GM20431 (cell line): ENCODE measurements around the gene NELFB.

ENCODE experiments used
- in situ Hi-C: fragments of 300-500 bp; cut with MseI, MboI; formaldehyde crosslinking; loops from one replicate; pipeline ENCODE4 v1.15.0; 2020; ENCODE audit warnings: low sequenced_read_pairs; ENCODE audit not compliant: unreplicated experiment

Gene NELFB

DNA sequence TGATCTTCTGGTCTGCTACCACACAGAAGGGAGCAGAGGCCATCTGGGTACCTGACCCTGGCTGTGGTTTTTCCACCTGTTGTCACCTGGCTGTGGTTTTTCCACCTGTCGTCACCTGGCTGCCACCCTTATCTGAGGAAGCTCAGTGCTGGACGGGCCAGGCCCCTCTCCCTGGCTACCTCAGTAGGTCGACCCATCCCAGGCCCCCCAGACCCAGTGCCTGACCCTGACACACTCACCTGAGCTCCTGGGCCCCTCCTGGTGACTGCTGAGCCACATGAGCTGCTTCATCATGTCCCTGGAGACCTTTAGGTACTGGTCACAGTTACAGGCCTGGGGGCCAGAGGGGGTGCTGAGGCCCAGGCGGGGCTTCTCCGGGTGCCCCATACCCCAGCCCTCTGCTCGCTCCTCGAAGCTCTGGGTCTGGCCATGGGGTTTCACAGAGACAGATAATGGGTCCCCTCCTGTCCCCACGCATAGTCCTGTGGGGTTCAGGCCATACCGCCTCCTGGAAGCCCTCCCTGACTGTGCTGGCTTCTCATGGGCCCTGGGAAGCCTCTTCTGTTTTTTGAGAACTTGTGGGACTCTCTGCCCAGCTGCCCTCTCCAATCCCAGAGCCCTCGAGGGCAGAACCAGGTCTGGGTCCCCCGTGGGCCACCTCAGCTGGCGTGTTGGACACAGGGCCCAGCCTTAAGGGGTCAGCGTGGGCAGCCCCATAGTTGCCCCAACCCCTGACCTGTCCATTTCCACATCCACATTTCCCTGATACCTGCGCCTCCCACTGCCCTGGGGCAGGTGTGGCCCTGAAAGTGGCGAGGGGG lies 54.5 kb downstream of the NELFB start:
- in situ Hi-C loops, result no loop called here

DNA sequence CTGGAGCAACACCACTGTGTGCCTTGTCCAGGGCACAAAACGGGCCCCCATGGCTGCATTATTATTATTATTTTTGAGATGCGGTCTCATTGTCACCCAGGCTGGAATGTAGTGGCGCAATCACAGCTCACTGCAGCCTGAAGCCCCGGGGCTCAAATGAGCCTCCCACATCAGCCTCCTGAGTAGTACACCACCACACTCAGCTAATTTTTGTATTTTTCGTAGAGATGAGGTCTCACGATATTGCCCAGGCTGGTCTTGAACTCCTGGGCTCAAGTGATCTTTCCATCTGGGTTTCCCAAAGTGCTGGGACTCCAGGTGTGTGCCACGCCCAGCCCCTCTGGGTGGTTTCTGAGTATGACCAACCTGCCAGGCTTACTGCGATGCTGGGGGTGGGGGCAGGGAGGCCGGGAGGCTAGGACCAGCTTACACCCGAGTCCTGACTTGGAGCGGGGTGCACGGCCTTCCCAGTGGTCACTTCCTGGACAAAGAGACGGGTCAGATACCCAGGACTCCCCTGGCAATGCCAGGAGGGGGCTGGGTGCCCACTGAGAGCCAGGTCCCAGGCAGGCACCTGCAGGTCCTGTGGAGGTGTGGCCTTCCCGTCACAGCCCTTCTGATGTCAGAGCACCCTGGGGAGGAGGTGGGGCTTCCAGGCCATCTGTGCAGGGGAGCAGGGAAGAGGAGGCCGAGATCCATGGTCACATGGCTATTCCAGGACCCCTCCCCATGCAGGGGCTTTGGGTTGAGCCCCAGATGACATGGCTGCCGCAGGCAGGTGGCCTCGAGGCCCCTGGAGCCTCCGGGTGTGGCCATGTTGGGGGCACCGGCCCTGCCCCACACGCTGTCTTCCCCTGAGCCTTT lies 55.3 kb downstream of the NELFB start:
- in situ Hi-C loops, result no loop called here

DNA sequence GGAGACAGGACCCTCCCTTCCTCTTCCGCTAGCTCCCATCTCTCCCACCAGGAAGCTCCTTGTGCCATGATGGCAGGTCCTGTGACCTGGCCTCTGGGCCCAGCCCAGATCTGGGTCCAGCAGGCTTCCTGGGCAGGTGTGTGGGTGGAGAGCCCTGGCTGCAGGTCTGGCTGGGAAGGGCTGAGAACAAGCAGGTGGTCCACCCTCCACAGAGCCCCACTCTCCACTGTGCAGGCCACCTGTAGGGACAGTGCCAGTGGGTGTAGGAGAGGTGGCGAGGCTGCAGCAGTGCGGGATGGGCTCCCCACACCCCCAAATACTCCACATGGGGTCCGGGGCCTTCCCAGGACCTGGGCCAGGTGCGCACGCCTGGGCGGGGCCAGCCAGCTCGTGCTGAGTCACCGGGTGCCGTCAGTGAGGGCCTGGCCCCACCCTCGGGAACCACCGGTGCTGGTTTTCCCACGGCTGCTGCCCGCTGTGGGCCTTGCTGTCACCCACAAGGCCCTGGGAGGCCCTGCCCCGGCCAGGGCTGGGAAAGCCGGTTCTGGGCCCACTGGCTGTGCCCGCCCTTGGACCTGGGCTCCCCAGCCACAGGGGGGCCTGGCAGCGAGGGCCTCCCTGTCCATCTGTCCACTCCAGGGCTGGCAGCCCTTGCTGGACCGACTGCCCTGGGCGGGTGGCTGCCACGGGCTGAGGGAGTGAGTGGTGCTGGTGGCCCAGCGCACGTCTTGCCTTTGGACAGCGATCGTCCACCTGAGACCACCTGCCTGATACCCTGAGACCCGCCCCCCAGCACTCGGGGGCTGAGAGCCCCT lies 56.3 kb downstream of the NELFB start:
- in situ Hi-C loops, result no loop called here

DNA sequence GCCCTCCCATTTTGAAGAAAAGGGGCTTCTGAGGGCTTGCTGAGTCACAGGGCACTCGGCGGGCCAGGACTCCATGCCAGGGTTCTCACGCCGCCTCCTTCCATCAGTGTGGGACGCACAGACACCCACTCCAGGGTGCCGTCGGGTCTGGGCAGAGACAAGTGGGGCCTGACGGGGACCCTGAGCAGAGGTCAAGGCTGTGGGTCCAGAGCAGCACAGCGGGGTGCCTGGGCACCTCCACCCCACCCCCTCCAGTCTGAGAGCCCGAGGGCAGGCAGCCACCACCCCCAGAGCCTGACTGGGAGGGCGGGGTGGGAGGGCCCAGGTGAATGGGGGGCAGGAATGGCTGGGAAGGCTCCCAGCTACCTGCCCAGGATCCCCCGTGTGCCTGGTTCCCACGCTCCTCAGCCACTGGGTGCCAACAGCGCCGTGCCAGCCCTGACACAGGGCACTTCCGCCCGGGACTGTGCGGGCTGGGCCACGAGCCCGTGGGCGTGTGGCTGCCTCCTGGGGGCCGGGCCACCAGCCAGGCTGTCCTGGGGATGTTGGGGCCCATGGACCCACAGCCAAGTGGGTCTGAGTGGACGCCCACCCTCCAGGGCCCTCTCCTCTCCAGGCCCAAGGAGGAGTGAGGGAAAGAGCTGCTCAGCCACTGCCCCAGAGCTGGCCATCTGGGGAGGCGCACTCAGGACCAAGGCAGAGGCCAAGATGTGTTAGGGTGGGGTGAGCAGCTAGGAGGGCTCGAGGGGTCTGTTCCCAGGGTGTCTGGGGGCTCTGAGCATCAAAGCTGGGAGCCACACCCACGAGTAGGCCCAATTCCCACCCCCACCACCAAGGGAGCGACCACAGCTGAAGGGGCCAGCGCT lies 57.1 kb downstream of the NELFB start:
- in situ Hi-C loops, result no loop called here

DNA sequence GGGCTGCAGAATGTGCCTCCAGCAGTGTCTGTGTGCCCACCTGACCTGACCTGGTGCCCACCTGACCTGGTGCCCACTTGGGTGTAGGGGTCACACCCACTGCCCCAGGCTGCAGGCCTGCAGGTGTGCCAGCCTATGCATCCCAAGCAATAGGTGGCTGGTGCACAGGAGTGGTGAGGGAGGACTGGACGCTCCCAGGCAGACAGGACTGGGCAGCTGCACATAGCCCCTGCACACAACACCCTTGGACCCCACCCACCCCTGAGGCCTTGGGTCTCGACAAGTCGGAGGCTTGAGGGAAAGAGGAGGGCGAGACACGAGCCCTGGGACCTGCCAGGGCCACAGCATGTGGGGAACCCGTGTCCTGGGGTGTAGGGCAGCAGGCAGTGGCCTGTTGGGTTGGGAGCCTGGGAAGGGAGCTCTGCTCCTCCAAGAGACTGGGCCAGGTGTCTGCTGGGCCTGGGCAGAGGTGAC lies 57.8 kb downstream of the NELFB start:
- in situ Hi-C loops, result no loop called here

DNA sequence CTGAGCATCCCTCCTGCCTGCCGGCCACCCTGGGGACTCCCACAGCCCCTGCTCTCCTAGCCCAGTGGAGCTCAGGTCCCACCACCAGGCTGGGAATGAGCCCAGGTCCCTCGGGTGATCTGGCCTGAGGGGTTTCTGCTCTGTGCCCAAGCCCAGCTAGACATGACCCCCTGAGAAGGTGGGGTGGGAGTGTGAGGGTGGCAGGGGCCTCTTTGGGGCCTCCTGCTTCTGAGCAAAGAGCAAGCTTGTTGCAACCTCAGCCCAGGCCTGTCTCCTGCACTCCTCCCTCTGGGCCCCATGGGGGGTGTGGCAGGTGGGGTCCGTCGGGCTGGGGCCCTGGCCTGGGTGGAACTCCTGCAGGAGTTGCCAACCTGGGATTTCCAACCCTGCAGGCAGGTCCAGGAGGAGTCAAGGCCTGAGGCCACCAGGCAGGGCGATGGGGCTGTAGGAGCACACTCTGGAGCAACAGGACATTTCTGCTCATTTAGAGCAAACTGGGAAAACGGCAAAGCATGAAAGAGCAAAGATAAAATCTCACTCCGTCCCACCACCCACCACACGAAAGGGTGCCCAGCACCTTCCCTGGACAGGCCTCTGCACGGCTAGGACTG lies 58.3 kb downstream of the NELFB start:
- in situ Hi-C loops, result no loop called here

DNA sequence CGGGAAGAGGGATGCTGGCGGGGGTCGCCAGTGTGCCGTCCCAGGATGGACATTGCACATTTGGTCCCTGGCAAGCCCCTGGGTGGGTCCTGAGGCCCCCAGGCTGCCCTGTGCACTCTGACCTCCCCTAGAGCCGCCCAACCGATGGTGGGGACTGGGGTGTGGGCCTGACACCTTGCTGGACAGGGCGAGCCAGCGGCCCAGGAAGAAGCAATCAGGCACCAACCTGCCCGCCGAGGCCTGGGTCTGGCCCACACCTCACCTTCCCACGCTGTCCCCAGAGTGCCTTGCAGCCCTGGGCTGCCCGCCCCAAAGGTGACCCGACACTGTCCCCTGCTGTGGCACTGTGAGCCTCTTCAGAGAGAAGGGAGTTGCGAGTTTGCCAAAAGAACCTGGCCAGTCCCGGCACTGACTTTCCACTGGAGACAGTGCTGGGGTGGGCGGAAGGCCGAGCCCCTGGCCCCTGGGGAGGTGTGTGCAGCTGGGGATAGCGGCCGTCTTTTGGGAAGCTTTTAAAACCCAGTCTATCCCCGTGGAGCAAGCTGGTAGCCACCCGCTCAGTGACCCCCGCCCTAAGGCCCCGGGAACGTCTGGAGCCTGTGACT lies 58.9 kb downstream of the NELFB start:
- in situ Hi-C loops, result no loop called here

DNA sequence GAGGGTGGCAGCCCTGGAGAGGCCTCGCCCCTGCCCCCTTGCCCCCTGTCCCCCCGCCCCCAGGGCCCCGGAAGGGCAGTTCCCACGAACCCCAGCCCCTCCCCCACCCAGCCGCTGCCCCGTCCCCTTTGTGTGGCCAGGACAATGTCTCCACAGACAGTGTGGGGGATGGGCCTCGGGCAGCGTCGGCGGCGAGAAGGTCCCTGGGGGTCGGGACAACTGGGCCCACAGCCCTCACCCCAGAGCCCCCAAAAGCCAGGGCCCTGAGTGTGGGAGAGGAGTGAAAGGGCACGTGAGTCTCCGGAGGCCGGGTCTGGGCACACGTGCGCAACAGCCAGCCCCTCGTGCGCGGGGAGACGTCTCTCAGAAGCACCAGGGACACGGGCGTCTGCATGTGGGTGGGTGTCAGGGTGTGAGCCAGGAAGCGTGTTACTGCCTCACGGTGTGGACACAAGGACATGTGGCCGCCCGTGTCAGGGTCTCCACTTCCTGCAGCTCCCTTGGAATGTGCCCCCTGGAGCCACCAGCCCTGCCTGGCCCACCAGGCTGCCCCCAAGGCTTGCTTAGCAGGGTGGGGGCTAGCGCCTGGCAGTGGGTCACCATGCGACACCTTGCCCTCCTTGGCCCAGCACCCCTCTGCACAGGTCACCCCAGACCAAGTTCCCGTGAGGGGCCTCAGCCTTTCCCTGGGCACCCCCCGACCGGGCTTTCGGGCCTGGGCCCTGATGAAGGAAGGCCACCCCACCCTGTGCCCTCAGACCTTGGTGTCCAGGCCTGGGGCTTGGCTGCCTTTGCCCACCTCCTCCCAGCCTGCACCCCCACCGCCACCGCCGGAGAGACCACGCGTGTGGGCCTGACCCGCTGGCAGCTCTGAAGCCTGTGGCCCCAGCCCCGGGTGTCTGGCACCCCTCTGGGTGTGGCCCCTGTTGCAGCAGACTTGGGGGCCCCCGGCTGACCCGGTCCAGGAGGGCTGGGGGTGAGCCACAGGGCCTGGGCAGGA lies 59.7 kb downstream of the NELFB start:
- in situ Hi-C loops, result no loop called here

DNA sequence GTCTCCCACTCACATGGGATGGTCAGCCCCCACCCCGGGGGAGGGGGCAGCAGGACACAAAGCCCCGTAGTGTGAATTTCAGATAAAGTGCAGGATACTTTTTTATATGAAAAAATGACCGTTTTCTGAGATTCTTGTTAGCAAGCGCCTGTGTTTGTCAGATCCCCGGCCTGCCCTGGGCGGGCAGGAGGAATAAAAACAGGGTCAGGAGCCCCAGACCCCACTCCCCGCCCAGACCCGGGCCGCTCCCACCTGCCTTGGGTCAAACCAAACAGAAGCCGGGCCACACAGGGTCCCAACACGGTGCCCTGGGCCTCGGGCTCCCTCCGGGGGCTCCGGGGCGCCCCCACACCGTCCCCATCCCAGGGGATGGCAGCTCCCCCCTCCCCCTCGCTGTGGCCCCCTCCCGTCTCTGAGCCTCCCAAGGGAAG lies 60.5 kb downstream of the NELFB start:
- in situ Hi-C loops, result no loop called here

DNA sequence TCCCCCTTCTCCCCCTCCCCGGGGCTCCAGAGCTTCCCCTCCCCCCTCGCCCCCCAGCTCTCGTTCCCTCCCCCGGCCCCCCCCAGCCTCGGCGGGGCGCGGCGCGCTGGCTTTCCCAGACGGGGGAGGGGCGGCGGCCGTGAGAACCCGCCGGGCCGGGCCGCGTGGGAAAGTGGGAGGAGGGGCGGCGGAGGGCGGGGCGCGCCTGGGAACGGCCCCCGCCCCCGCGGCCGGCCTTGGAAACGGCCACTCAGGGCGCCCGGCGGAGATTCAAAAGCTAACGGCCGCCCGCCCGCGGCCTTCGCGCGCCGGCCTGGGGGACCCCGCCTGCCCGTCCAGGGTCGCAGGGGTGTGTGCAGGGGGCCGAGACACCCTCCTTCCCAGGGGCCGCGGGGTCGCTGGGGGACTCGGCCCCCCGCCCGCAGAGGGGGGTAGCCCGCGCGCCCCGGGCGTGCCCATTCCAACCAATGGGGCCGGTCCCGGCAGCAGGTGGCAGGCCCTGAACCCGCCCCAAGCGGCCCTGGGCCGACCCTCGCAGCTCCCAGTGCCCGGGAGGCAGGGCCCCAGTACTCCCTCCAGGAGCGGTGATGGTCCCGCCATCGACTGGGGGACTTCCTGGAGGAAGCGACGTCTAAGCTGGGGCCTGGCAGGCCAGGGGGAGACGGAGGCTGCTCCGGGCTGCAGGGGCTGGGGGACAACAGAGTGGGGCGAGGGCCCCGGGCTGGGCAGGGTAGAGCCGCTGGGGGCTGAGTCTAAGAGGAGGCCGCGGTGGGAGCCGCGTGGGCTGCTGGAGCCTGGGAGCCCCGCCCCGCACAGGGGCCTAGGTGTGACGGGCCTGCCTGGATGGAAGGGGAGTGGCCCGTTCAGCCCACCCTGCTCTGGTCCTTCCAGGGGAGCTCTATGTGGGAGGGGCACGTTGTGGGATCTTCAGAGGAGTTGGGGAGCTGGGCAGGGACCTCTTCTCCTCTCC lies 61.2 kb downstream of the NELFB start:
- in situ Hi-C loops, result no loop called here

DNA sequence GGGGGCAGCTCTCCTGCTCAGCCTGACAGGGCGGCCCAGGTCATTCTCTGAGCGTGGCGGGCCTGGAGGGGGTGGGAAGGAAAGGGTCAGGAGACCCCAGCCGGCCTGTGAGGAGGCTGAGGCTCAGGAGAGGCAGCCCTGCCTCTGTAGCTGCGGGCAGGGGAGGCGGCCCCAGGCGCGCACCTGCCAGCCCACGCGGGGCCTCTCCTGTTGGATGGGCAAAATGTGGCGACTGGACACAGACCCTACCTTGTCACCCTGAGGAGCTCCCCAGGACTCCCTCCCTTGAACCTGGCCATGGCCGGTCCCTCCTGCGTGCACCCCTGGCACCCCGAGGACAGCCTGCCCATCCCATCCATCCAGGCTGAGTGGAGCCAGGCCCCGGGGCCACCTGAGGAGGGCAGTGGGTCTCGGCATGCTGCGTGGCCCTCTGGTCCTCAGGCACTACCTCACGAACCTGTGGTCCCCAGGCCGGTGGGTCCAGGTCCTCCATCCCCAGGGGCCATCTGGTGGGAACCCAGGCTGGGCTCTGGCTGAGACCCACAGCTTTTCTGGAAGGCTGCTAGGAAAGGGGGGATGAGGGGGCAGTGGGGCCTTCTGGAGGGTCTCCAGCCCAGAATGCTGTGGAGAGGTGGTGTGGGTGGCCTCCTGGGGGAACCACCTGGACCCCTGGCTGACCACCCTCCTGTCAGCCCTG lies 62.0 kb downstream of the NELFB start:
- in situ Hi-C loops, result no loop called here

DNA sequence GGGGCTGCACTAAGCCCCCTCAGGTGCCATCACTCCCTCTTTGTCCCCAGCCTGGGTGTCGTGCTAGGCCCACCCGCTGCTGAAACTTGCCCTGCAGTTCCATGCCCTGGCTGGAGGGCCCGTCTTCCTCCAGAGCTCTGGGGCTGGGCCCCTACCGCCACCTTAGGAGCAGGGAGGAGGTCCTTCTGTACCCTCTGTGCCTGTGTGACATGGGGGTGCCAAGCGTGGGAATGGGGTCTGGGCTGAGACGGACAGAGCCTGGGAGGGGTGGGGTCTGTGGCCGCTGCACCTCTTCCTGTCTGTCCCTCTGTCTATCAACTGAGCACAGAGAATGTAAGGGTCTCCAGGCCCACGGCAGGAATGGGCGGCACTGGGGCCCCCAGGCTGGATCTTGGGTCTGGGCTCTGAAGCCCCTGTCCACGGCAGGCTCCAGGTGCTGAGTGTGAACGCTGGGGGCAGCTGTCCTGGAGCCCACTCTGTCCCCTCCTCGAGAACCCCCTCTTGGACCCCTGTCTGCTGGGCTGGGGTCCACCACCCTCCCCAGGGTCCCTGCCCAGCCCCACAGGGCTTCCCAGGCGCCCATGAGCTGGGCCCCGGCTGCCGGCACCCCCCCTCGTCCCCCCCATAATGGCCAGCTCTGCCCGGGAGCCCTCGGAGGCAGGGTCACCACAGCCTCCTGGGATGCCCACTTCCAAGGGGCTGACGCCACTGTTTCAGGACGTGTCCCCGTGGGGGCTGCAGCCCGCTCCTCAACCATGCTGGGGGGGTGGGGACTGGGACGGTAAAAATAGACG lies 62.8 kb downstream of the NELFB start:
- in situ Hi-C loops, result no loop called here

DNA sequence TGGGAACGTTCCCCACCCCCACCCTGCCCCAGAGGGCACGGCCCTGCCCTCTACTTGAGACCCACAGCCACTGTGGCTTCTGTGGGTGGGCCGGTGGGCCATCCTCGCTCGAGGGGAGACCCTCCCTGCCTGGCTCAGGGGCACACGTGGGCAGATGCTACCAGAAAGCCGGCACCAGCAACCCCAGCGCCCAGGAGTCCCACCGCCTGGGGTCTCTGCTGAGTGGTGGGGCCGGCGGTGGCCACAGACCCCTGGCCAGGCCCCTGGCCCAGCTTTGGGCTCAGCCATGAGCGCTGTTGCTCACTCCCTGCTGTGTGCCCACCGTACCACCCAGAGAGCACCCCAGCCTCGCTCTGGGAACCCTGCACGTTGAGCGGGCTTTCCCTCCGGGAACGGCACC lies 63.5 kb downstream of the NELFB start:
- in situ Hi-C loops, result no loop called here

DNA sequence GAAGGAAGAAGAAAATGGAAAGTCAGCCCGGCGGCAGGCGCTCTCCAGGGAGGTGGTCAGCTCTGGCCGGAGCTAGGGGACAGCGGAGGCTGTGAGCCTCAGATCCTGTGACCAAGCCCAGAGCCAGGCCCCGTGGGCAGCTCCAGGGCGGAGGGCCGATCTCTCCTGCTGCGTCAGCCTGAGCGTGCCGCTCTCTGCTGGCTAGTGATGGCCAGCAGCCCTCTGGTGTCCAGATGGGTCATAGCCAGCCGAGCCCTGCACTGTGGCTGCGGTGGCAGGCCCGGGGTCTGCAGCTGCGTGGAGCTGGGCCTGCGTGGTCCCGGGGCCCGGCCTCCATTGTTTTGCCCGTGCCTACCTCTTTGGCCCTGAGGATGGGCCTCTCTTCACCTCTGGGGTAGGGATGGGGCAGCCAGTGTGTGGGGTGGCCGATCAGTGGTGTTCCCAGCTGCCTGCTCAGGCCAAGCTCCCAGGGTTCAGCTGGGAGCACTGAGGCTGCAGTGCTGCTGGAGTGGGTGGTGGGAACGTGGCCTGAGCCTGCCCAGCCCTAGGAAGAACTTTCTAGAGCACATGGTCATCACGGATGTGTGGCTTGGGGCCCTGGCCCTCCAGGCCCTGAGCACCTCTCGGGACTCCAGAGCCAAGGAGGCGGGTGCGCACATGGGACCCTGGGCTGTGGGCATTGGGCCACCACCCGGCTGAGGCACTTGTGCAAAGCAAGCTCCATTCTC lies 64.0 kb downstream of the NELFB start:
- in situ Hi-C loops, result no loop called here
